GM23338 (cell line): ENCODE measurements around the gene AKR1D1. TPM values are rescaled to one million over a fixed set of nuclear protein-coding genes. Genes with fewer than 3 reads are reported as not detected.

Source experiments
- ATAC-seq: fragments of 200-7000 bp; cut with Tn5 transposase; 3 replicates; pipeline ENCODE4 v1.9.1; 2020
- DNase-seq: peaks from one replicate; pipeline ENCODE4 v3.0.0-alpha.2; 2015; ENCODE audit warnings: low spot score
- H2AFZ ChIP-seq: fragments of 200-600 bp; sonication (generic); 2 replicates; pipeline ENCODE4 v1.8.0; 2016; ENCODE audit warnings: antibody characterized with exemption, mild to moderate bottlenecking, moderate library complexity
- H3F3A ChIP-seq: fragments of 200-600 bp; sonication (generic); replicated peaks from 2 replicates; pipeline ENCODE4 v1.8.0; 2017; ENCODE audit warnings: antibody characterized with exemption, mixed run types, low read depth
- H3K27ac ChIP-seq: fragments of 200-600 bp; sonication (generic); 2 replicates; pipeline ENCODE4 v1.6.1; 2016; ENCODE audit warnings: low read depth
- H3K27me3 ChIP-seq: fragments of 200-600 bp; sonication (generic); 2 replicates; pipeline ENCODE4 v1.8.0; 2016; ENCODE audit warnings: mild to moderate bottlenecking, mixed run types, moderate library complexity; ENCODE audit not compliant: insufficient read depth
- H3K36me3 ChIP-seq: fragments of 200-600 bp; sonication (generic); 2 replicates; pipeline ENCODE4 v1.8.0; 2016; ENCODE audit warnings: mild to moderate bottlenecking; ENCODE audit not compliant: insufficient read depth
- H3K4me1 ChIP-seq: fragments of 200-600 bp; sonication (generic); 2 replicates; pipeline ENCODE4 v1.8.0; 2016; ENCODE audit warnings: mild to moderate bottlenecking, moderate library complexity; ENCODE audit not compliant: insufficient read depth
- H3K4me2 ChIP-seq: fragments of 200-600 bp; sonication (generic); 2 replicates; pipeline ENCODE4 v1.7.1; 2017; ENCODE audit warnings: mixed run types
- H3K4me3 ChIP-seq: fragments of 200-600 bp; sonication (generic); 2 replicates; pipeline ENCODE4 v1.6.1; 2016; ENCODE audit warnings: mixed run types
- H3K79me2 ChIP-seq: fragments of 200-600 bp; sonication (generic); replicated peaks from 2 replicates; pipeline ENCODE4 v1.8.0; 2017; ENCODE audit warnings: mild to moderate bottlenecking; ENCODE audit not compliant: insufficient read depth
- H3K9me2 ChIP-seq: fragments of 200-600 bp; sonication (generic); 2 replicates; pipeline ENCODE4 v1.8.0; 2017; ENCODE audit not compliant: insufficient read depth
- H4K20me1 ChIP-seq: fragments of 200-600 bp; sonication (generic); replicated peaks from 2 replicates; pipeline ENCODE4 v1.8.0; 2017; ENCODE audit warnings: mild to moderate bottlenecking; ENCODE audit not compliant: insufficient read depth
- H3K27ac Mint-ChIP-seq: 2 replicates; pipeline ENCODE4 v1.8.0; 2020; ENCODE audit warnings: inconsistent platforms, mild to moderate bottlenecking, moderate library complexity, mixed read lengths
- H3K27me3 Mint-ChIP-seq: 3 replicates; pipeline ENCODE4 v1.8.0; 2022; ENCODE audit warnings: low read depth, mild to moderate bottlenecking, moderate library complexity, mixed read lengths, inconsistent platforms; ENCODE audit not compliant: insufficient read depth, poor library complexity
- H3K36me3 Mint-ChIP-seq: 3 replicates; pipeline ENCODE4 v1.8.0; 2021; ENCODE audit warnings: low read depth, mild to moderate bottlenecking, inconsistent platforms, moderate library complexity, mixed read lengths
- H3K4me1 Mint-ChIP-seq: 3 replicates; pipeline ENCODE4 v1.8.0; 2020; ENCODE audit warnings: mild to moderate bottlenecking, inconsistent platforms, mixed read lengths
- H3K4me3 Mint-ChIP-seq: 3 replicates; pipeline ENCODE4 v1.8.0; 2021; ENCODE audit warnings: moderate library complexity, mild to moderate bottlenecking, inconsistent platforms, mixed read lengths
- H3K9me3 Mint-ChIP-seq: 3 replicates; pipeline ENCODE4 v1.8.0; 2020; ENCODE audit warnings: moderate library complexity, mild to moderate bottlenecking, inconsistent platforms, mixed read lengths
- CREB1 ChIP-seq: fragments of 250-450 bp; sonication (Bioruptor Pico); IDR thresholded peaks from 2 replicates; pipeline ENCODE4 v1.5.0; 2020; ENCODE audit warnings: low read depth, mild to moderate bottlenecking, moderate library complexity
- EZH2 ChIP-seq: fragments of 200-600 bp; sonication (generic); IDR thresholded peaks from one replicate; pipeline ENCODE4 v1.8.0; 2017; ENCODE audit warnings: antibody characterized with exemption, mild to moderate bottlenecking, low read depth; ENCODE audit not compliant: unreplicated experiment
- EZH2phosphoT487 ChIP-seq: fragments of 200-600 bp; sonication (generic); IDR thresholded peaks from one replicate; pipeline ENCODE4 v1.8.1; 2018; ENCODE audit warnings: antibody characterized with exemption; ENCODE audit not compliant: unreplicated experiment
- NANOG ChIP-seq: IDR thresholded peaks from 2 replicates; pipeline ENCODE4 v1.6.1; 2016; ENCODE audit warnings: antibody characterized with exemption, borderline replicate concordance
- POLR2AphosphoS5 ChIP-seq: IDR thresholded peaks from 2 replicates; pipeline ENCODE4 v1.6.1; 2016; ENCODE audit warnings: antibody characterized with exemption, low read depth
- ZNF114 ChIP-seq: fragments of 250-450 bp; sonication (Bioruptor Pico); IDR thresholded peaks from 2 replicates; pipeline ENCODE4 v1.5.0; 2020; ENCODE audit warnings: mild to moderate bottlenecking, moderate library complexity
- polyA plus RNA-seq: library from polyadenylated mRNA; unstranded; fragments of >200 nt; fragmentation: Nextera tagmentation; extraction: Ambion mirVana; gene quantifications from 2 replicates; pipeline ENCODE4 v1.2.1, GENCODE V29; 2016
- total RNA-seq: library from RNA; depleted of rRNA; stranded (reverse); fragments of >200 nt; shearing (Covaris generic); gene quantifications from 2 replicates; pipeline ENCODE4 v1.2.3, GENCODE V29; 2014
- TF ChIP-seq, protein P1 (sequence below), 2 experiments: fragments of 200-600 bp in 1 of 2; sonication (generic) in 1 of 2; conservative IDR thresholded peaks; 2 replicates each; pipeline versions ENCODE4 v1.5.1 to v1.6.1; 2016 to 2017; ENCODE audit warnings: antibody characterized with exemption in 2 of 2, low read depth in 2 of 2, mild to moderate bottlenecking in 2 of 2, moderate library complexity in 1 of 2
- TF ChIP-seq, protein P2 (sequence below): IDR thresholded peaks from one replicate; pipeline ENCODE4 v1.6.1; 2018; ENCODE audit warnings: antibody characterized with exemption; ENCODE audit not compliant: unreplicated experiment
- TF ChIP-seq, protein P3 (sequence below): IDR thresholded peaks from 2 replicates; pipeline ENCODE4 v1.6.1; 2016; ENCODE audit warnings: antibody characterized with exemption

AKR1D1 gene
- total and polyA plus RNA-seq, 2 experiments from 2014 or later, result 0.14 TPM; not detected in 1

DNA sequence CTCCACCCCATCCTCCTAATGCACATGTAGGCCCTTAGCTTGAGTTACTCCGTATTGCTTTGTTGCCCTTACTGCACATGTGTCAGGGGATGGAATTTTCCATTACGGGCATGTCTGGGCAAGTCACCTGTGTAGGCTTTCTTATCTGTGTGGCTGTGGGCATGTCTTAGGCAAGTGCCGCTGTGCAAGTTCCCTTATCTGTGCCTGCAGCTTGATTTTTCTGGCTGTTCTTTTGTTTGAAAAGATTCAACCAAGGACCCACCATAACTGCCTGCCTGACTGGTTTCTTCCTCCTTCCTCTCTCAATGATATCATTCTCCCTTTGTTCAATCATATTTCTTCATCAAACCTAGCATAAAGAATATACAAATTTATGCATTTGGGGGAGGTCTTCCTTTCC lies 88.5 kb downstream of the AKR1D1 start (continued):
- TF ChIP-seq, protein P1, sequence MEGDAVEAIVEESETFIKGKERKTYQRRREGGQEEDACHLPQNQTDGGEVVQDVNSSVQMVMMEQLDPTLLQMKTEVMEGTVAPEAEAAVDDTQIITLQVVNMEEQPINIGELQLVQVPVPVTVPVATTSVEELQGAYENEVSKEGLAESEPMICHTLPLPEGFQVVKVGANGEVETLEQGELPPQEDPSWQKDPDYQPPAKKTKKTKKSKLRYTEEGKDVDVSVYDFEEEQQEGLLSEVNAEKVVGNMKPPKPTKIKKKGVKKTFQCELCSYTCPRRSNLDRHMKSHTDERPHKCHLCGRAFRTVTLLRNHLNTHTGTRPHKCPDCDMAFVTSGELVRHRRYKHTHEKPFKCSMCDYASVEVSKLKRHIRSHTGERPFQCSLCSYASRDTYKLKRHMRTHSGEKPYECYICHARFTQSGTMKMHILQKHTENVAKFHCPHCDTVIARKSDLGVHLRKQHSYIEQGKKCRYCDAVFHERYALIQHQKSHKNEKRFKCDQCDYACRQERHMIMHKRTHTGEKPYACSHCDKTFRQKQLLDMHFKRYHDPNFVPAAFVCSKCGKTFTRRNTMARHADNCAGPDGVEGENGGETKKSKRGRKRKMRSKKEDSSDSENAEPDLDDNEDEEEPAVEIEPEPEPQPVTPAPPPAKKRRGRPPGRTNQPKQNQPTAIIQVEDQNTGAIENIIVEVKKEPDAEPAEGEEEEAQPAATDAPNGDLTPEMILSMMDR (conservative IDR thresholded peaks at IDR 0.05; ENCODE audit: low read depth in 2 of 2), result no peak
- TF ChIP-seq NANOG (no peak), CREB1 (CRISPR knock-in tag) (no peak), EZH2phosphoT487 (no peak)
- TF ChIP-seq, protein P2, sequence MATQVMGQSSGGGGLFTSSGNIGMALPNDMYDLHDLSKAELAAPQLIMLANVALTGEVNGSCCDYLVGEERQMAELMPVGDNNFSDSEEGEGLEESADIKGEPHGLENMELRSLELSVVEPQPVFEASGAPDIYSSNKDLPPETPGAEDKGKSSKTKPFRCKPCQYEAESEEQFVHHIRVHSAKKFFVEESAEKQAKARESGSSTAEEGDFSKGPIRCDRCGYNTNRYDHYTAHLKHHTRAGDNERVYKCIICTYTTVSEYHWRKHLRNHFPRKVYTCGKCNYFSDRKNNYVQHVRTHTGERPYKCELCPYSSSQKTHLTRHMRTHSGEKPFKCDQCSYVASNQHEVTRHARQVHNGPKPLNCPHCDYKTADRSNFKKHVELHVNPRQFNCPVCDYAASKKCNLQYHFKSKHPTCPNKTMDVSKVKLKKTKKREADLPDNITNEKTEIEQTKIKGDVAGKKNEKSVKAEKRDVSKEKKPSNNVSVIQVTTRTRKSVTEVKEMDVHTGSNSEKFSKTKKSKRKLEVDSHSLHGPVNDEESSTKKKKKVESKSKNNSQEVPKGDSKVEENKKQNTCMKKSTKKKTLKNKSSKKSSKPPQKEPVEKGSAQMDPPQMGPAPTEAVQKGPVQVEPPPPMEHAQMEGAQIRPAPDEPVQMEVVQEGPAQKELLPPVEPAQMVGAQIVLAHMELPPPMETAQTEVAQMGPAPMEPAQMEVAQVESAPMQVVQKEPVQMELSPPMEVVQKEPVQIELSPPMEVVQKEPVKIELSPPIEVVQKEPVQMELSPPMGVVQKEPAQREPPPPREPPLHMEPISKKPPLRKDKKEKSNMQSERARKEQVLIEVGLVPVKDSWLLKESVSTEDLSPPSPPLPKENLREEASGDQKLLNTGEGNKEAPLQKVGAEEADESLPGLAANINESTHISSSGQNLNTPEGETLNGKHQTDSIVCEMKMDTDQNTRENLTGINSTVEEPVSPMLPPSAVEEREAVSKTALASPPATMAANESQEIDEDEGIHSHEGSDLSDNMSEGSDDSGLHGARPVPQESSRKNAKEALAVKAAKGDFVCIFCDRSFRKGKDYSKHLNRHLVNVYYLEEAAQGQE, result no peak

DNA sequence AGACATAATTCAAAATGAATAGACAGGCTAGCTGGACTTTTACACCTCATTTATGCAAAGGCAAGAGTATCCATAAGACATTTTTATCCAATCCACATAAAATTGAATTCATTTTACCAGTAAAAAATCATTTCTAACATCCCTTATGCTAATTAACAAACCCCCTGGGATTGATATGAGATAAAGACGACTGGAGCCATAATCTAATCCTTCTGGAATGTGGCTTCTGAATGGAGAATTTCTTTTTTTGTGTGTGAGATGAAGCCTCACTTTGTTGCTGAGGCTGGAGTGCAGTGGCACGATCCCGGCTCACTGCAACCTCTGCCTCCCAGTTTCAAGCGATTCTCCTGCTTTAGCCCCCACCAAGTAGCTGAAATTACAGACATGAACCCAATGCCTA lies 90.4 kb downstream of the AKR1D1 start:
- no peaks in the 10 kb centered on the region for H3K79me2 ChIP-seq
- peak overlapping the region; percentile 99 for H3K27ac ChIP-seq
- peaks cover 16% of the 10 kb centered on the region for H3F3A ChIP-seq
- no peak overlapping the region for H3K4me3 ChIP-seq
- H3K4me2 ChIP-seq, result 0 out of 2 replicates have a peak overlapping the region, but pooled peaks have one; percentile 5
- H3K9me2 ChIP-seq, result no peaks in the 10 kb centered on the region
- ATAC-seq (no peak), DNase-seq (no peak)
- peaks cover 12% of the 10 kb centered on the region for H3K27me3 Mint-ChIP-seq
- H3K9me3 Mint-ChIP-seq, result peaks cover 51% of the 10 kb centered on the region
- H3K27me3 ChIP-seq, result no peaks in the 10 kb centered on the region
- H3K27ac Mint-ChIP-seq, result peak overlapping the region; percentile 90
- no peaks in the 10 kb centered on the region for H4K20me1 ChIP-seq
- H3K4me1 ChIP-seq, result peaks cover 35% of the 10 kb centered on the region
- no peak overlapping the region for H2AFZ ChIP-seq
- H3K36me3 ChIP-seq, result peaks cover 6% of the 10 kb centered on the region
- H3K36me3 Mint-ChIP-seq, result peaks cover 48% of the 10 kb centered on the region
- H3K4me1 Mint-ChIP-seq, result peaks cover 48% of the 10 kb centered on the region
- H3K4me3 Mint-ChIP-seq, result no peak overlapping the region
- TF ChIP-seq CREB1 (CRISPR knock-in tag), result no peak
- no peak for TF ChIP-seq ZNF114 (CRISPR knock-in tag)
- no peak for TF ChIP-seq EZH2
- TF ChIP-seq, protein P2, result no peak
- no peak for TF ChIP-seq POLR2AphosphoS5
- no peak for TF ChIP-seq EZH2phosphoT487
- TF ChIP-seq, protein P3, sequence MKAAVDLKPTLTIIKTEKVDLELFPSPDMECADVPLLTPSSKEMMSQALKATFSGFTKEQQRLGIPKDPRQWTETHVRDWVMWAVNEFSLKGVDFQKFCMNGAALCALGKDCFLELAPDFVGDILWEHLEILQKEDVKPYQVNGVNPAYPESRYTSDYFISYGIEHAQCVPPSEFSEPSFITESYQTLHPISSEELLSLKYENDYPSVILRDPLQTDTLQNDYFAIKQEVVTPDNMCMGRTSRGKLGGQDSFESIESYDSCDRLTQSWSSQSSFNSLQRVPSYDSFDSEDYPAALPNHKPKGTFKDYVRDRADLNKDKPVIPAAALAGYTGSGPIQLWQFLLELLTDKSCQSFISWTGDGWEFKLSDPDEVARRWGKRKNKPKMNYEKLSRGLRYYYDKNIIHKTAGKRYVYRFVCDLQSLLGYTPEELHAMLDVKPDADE, result no peak
